Karpas-422 (cell line): ENCODE results near the gene PHLDA2. TPM values are rescaled to one million over a fixed set of nuclear protein-coding genes. Genes with fewer than 3 reads are reported as not detected.
A peak's percentile ranks its signal among the peaks of the same experiment; 100 is the strongest.

Experiments used
- DNase-seq: peaks from one replicate; pipeline ENCODE4 v3.0.0-alpha.2; 2015
- H2AFZ ChIP-seq: fragments of 200-600 bp; sonication (generic); 2 replicates; pipeline ENCODE4 v1.6.1; 2014; ENCODE audit warnings: antibody characterized with exemption, low read length, mixed read lengths
- H3K27ac ChIP-seq: fragments of 200-600 bp; sonication (generic); 2 replicates; pipeline ENCODE4 v1.5.1; 2014; ENCODE audit warnings: mild to moderate bottlenecking, low read length, moderate library complexity
- H3K27me3 ChIP-seq: fragments of 200-600 bp; sonication (generic); 2 replicates; pipeline ENCODE4 v1.6.1; 2014; ENCODE audit warnings: low read length, mixed read lengths
- H3K36me3 ChIP-seq: fragments of 200-600 bp; sonication (generic); 2 replicates; pipeline ENCODE4 v1.6.1; 2014; ENCODE audit warnings: low read length, mixed read lengths; ENCODE audit not compliant: insufficient read depth
- H3K4me1 ChIP-seq: fragments of 200-600 bp; sonication (generic); 2 replicates; pipeline ENCODE4 v1.6.1; 2014; ENCODE audit warnings: mild to moderate bottlenecking, low read length, mixed read lengths
- H3K4me2 ChIP-seq: fragments of 200-600 bp; sonication (generic); 2 replicates; pipeline ENCODE4 v1.6.1; 2014; ENCODE audit warnings: low read length, low read depth, mild to moderate bottlenecking; ENCODE audit not compliant: poor library complexity, severe bottlenecking
- H3K4me3 ChIP-seq: fragments of 200-600 bp; sonication (generic); 2 replicates; pipeline ENCODE4 v1.5.1; 2014; ENCODE audit warnings: mild to moderate bottlenecking, antibody characterized with exemption, low read length, mixed read lengths
- H3K79me2 ChIP-seq: fragments of 200-600 bp; sonication (generic); 2 replicates; pipeline ENCODE4 v1.6.1; 2014; ENCODE audit warnings: mild to moderate bottlenecking, low read length, mixed read lengths
- H3K9ac ChIP-seq: fragments of 200-600 bp; sonication (generic); 2 replicates; pipeline ENCODE4 v1.6.0; 2014; ENCODE audit warnings: low read length
- H3K9me2 ChIP-seq: fragments of 200-600 bp; sonication (generic), shearing (Covaris generic); replicated peaks from 2 replicates; pipeline ENCODE4 v1.6.0; 2014; ENCODE audit warnings: mild to moderate bottlenecking, low read length, moderate library complexity; ENCODE audit not compliant: insufficient read depth
- H3K9me3 ChIP-seq: fragments of 300-700, 200-600 bp; sonication (generic); 2 replicates; pipeline ENCODE4 v1.6.1; 2014; ENCODE audit warnings: low read length, mixed read lengths
- H4K20me1 ChIP-seq: fragments of 200-600 bp; sonication (generic); 2 replicates; pipeline ENCODE4 v1.6.1; 2014; ENCODE audit warnings: mild to moderate bottlenecking, antibody characterized with exemption, low read length, low read depth; ENCODE audit not compliant: insufficient read depth
- total RNA-seq: library from RNA; depleted of rRNA; stranded (reverse); fragments of >200 nt; shearing (Covaris generic); gene quantifications from 2 replicates; pipeline ENCODE4 v1.2.3, GENCODE V29; 2014; ENCODE audit warnings: low replicate concordance

PHLDA2 gene
- total RNA-seq, 1 experiment from 2014 or later = not detected

DNA sequence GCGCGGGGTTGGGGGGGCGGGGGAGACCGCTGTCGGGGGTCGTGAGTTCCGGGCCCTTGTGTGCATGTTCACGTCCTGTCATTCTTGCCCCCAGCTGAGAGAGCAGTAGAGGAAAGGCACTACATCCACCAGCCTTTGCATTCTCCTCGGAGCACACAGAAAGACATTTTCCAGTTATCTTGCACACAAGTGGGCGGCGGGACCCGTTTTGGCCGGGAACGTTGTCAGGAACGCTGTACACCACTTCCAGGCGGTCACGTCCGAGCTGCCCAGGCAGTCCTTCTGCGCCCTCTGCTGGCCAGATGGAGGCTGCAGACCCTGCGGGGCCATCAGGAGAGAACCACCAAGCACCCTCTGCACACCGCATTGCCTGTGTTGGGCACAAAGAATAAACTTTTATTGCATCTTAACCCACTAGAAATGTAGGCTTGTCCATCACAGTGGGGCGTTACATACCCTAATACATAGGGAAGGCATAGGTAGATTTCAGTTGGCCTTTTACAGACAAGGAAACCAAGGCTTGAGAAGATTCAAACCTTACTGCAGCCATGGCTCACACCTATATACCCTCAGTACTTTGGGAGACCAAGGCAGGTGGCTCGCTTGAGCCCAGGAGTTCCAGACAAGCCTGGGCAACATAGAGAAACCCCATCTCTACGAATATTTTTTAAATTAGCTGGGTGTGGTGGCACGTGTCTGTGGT, 40.8 kb downstream of the PHLDA2 start:
- Histone ChIP-seq H3K4me2 (no peak overlapping the region), H3K4me3 (no peak overlapping the region), H2AFZ (no peak overlapping the region), H3K36me3 (no peaks in the 10 kb centered on the region), H3K79me2 (no peaks in the 10 kb centered on the region), H3K9me2 (no peaks in the 10 kb centered on the region), H3K9ac (no peak overlapping the region), H4K20me1 (no peaks in the 10 kb centered on the region), H3K4me1 (peaks cover 3% of the 10 kb centered on the region; the same call in 1 of the 2 replicates), H3K27me3 (no peaks in the 10 kb centered on the region), H3K27ac (no peak overlapping the region), H3K9me3 (no peaks in the 10 kb centered on the region)
- DNase-seq = peak; percentile 89

DNA sequence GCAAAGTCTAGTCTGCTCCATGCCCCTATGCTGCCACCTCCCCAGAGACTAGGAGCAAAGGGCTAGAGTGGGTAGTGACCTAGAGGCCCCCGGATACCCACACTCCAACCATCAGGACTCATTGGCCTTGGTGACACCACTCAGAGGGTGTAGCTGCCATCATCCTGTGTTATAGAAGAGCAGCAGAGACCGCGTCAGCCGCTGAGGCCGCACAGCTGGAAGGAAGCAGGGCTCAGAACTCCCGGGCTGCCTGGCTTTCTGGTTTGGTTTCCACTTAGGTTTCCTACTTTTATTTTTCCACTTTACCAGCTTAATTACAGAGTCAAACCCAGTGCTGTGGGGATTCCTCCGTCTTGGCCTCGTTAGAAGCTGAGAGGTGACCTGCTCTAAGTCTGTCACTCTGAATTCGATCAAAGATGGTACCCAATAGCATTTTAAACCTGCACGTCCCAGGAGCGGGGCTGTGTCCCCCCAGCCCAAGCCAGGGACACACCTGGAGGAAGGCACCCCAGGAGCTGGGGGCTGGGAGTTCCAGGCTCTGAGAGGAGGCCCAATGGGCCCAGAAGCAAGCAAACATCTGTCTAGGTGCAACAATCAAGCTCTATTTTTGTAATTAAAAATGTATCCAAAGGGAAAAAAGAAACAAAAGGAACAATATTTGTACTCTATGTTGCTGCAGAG, 41.6 kb downstream of the PHLDA2 start:
- no peak overlapping the region for H2AFZ ChIP-seq
- H3K9ac ChIP-seq = no peak overlapping the region
- no peak overlapping the region for H3K27ac ChIP-seq
- peaks cover 3% of the 10 kb centered on the region; the same call in 1 of the 2 replicates for H3K4me1 ChIP-seq
- H3K27me3 ChIP-seq = no peaks in the 10 kb centered on the region
- H3K4me2 ChIP-seq = no peak overlapping the region
- H3K4me3 ChIP-seq = no peak overlapping the region
- no peaks in the 10 kb centered on the region for H3K9me3 ChIP-seq
- H3K79me2 ChIP-seq = no peaks in the 10 kb centered on the region
- DNase-seq = no peak
- H4K20me1 ChIP-seq = no peaks in the 10 kb centered on the region
- H3K9me2 ChIP-seq = no peaks in the 10 kb centered on the region
- H3K36me3 ChIP-seq = no peaks in the 10 kb centered on the region

DNA sequence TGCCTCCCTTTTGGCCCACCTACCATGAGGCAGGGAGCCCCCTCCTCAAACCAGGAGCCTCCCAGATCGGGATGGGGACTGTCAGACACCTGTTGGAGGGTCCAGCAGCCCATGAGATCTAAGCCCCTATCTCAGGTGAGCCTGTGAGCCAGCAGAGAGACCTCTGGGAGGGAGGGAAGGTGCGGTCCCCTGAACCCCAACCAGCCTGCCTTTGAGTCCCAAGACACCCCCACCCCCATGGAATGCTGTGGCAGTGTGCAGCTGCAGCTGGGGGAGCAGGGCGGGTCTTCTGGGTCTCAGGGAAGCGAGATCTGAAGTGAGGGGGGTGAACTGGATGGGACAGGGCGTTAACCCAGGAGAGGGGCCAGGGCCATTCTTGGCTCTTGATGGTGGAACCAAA, 42.3 kb downstream of the PHLDA2 start:
- no peaks in the 10 kb centered on the region for H3K4me1 ChIP-seq

DNA sequence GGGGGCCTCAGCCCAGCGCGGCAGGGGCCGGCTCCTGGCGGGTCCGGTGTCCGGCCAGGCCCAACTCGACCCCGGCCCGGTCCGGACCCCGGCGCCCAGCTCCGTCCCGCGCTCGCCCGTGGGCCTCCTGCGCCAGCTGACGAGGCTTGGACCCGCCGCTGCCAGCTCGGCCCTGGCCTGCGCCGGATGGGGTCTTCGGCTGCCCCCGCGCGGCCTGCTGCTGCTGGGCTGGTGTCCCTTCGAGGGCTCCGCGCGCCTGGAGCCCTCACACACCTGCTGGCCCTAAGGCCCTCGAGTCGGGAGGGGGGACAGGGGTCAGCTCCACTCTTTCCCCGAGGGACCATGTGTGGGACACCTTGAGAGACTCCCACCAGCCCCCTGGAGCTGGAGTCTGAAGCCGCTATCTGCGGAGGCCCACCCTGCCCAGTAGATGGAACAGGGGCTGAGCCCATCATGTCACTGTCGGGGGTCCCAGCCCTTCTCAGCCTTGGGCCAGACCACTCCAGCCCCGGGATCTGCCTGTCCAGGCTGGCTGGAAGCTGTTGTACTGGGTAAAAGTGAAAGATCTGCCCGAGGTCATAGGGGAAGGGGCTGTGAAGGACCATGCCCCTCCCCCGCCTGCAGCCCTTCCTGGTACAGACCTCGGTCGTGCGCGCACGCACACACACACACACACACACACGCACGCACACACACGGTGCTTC, 42.9 kb downstream of the PHLDA2 start:
- Histone ChIP-seq H3K9ac (no peak overlapping the region), H3K79me2 (no peaks in the 10 kb centered on the region), H3K9me2 (no peaks in the 10 kb centered on the region), H2AFZ (no peak overlapping the region), H3K27me3 (no peaks in the 10 kb centered on the region), H3K36me3 (no peaks in the 10 kb centered on the region), H3K9me3 (no peaks in the 10 kb centered on the region), H4K20me1 (no peaks in the 10 kb centered on the region), H3K4me1 (no peaks in the 10 kb centered on the region), H3K27ac (no peak overlapping the region), H3K4me3 (no peak overlapping the region), H3K4me2 (no peak overlapping the region)
- DNase-seq = no peak

More for the DNA sequence above, 42.3 kb downstream of the PHLDA2 start:
- H3K9ac ChIP-seq = no peak overlapping the region
- H4K20me1 ChIP-seq = no peaks in the 10 kb centered on the region
- no peak overlapping the region for H3K27ac ChIP-seq
- H3K4me2 ChIP-seq = no peak overlapping the region
- H3K36me3 ChIP-seq = no peaks in the 10 kb centered on the region
- DNase-seq = no peak
- no peaks in the 10 kb centered on the region for H3K79me2 ChIP-seq
- no peaks in the 10 kb centered on the region for H3K9me2 ChIP-seq
- no peaks in the 10 kb centered on the region for H3K9me3 ChIP-seq
- H3K27me3 ChIP-seq = no peaks in the 10 kb centered on the region
- H3K4me3 ChIP-seq = no peak overlapping the region
- no peak overlapping the region for H2AFZ ChIP-seq

DNA sequence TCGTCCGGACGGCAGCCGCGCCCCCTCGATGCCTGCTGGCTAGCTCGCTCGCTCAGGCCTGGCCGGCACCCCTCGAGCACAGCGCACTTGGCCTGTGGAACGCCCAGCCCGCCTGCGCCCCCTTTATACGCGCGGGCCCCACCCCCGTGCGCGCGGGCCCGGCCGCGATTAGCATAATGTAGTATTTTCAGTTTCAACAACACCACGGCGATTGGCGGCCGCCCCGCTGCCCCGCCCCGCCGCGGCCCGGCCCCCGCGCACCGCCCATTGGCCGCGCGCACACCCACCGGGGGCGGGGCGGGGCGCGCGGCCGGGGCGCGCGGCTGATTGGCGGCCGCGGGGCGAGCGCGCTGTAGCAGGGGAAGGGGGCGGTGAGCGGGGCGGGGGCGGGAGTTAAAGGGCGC, 43.5 kb downstream of the PHLDA2 start, which contains the start of gene CDKN1C:
Gene CDKN1C, minus strand, starts transcription at position 98 of the 404 bp plus-strand sequence. CDS start 319 bp downstream, outside the sequence.
- Histone ChIP-seq H3K9ac (no peak within 1 kb of the TSS), H2AFZ (no peak within 1 kb of the TSS), H3K27ac (no peak within 1 kb of the TSS), H4K20me1 (no peaks in the 10 kb centered on the region), H3K4me3 (no peak within 1 kb of the TSS), H3K79me2 (no peaks in the 10 kb centered on the region), H3K9me3 (no peaks in the 10 kb centered on the region), H3K9me2 (no peaks in the 10 kb centered on the region), H3K27me3 (no peaks in the 10 kb centered on the region), H3K4me2 (no peak within 1 kb of the TSS), H3K4me1 (no peaks in the 10 kb centered on the region), H3K36me3 (no peaks in the 10 kb centered on the region)
- no peak for DNase-seq

DNA sequence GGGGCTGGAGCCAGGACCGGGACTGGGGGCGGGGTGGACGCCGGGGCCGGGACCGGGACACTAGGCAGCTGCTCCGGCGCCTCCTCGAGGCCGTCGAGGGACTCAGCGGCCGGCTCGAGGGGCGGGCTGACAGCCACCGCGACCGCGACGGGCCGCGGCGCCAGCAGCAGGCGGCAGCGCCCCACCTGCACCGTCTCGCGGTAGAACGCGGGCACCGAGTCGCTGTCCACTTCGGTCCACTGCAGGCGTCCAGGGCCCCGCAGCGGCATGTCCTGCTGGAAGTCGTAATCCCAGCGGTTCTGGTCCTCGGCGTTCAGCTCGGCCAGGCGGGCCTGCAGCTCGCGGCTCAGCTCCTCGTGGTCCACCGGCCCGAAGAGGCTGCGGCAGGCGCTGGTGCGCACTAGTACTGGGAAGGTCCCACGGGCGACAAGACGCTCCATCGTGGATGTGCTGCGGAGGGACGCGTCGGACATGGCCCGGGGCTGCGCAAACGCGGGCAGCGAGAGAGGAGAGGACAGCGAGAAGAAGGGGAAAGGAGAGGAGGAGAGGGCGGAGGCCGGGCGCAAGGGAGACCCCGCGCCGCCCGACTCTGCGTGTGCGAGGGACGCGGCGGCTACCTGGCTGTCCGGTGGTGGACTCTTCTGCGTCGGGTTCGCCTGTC, 44.1 kb downstream of the PHLDA2 start:
- no peak overlapping the region for H3K9ac ChIP-seq

DNA sequence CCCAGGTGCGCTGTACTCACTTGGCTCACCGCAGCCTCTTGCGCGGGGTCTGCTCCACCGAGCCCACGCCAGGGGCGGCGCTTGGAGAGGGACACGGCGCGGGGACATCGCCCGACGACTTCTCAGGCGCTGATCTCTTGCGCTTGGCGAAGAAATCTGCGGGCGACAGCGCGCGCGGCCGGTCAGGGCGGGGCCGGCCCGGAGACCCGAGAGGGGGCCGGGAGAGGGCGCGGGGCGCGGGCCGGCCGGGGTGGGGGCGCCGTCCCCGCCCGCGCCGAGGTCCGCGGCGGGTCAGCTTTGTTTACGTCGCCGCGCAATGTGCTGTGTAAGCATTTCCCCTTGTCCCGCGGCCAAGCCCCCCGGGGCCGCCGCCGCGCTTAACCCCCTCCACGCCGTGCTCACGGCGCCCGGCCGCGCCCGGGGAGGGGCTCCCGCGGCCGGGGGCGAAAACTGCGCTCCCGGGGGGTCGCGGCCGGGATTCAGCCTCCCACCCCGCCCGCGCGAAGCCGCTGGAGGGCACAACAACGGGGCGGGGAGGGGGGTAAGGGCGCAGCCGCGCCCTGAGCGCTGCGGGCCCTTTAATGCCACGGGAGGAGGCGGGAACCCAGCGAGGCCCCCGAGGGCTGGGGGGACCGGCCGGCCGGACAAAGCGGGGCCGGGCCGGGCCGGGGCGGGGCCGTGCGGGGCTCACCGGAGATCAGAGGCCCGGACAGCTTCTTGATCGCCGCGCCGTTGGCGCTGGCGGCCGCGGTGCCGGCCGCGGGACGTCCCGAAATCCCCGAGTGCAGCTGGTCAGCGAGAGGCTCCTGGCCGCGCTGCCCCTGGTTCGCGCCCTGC, 45.0 kb downstream of the PHLDA2 start:
- Histone ChIP-seq H3K27ac (no peak overlapping the region), H4K20me1 (no peaks in the 10 kb centered on the region), H3K27me3 (no peaks in the 10 kb centered on the region), H3K9me3 (no peaks in the 10 kb centered on the region), H3K4me1 (no peaks in the 10 kb centered on the region), H3K9ac (no peak overlapping the region), H3K9me2 (no peaks in the 10 kb centered on the region), H3K4me2 (no peak overlapping the region), H3K4me3 (no peak overlapping the region), H2AFZ (no peak overlapping the region), H3K36me3 (no peaks in the 10 kb centered on the region), H3K79me2 (no peaks in the 10 kb centered on the region)
- DNase-seq = no peak

More for the DNA sequence above, 44.1 kb downstream of the PHLDA2 start:
- Histone ChIP-seq H3K27me3 (no peaks in the 10 kb centered on the region), H3K9me2 (no peaks in the 10 kb centered on the region), H2AFZ (no peak overlapping the region), H3K36me3 (no peaks in the 10 kb centered on the region), H3K79me2 (no peaks in the 10 kb centered on the region), H4K20me1 (no peaks in the 10 kb centered on the region), H3K4me3 (no peak overlapping the region), H3K27ac (no peak overlapping the region), H3K4me2 (no peak overlapping the region), H3K4me1 (no peaks in the 10 kb centered on the region), H3K9me3 (no peaks in the 10 kb centered on the region)
- DNase-seq = no peak
